Right lobe of liver (tissue), 6 donors: Measurements from ENCODE around the gene SEMA4D. TPM values are rescaled to one million over a fixed set of nuclear protein-coding genes. Genes with fewer than 3 reads are reported as not detected.

ENCODE experiments used
- ATAC-seq, 4 donors: fragments of 200-7000 bp; cut with Tn5 transposase; one replicate each; pipeline ENCODE4 v1.9.1; 2020; ENCODE audit warnings: mild to moderate bottlenecking in 4 of 4, moderate library complexity in 4 of 4
- DNase-seq, 3 donors: peaks; one replicate each; pipeline ENCODE4 v3.0.0-alpha.2; 2020
- H3K27ac ChIP-seq, 3 donors: fragments of 200-600 bp; one replicate each; pipeline ENCODE4 v1.8.0; 2022
- H3K27me3 ChIP-seq, 2 donors: fragments of 200-600 bp; one replicate each; pipeline ENCODE4 v1.8.0; 2022
- H3K36me3 ChIP-seq, 4 donors: fragments of 200-600 bp; sonication (generic) in 1 of 4; one replicate each; pipeline versions ENCODE4 v1.5.1 to v1.8.0; 2017 to 2022; ENCODE audit warnings: control low read depth in 1 of 4
- H3K4me1 ChIP-seq, 4 donors: fragments of 200-600 bp; sonication (generic) in 1 of 4; one replicate each; pipeline versions ENCODE4 v1.5.1 to v1.8.0; 2017 to 2022; ENCODE audit warnings: control low read depth in 1 of 4
- H3K4me3 ChIP-seq, 3 donors: fragments of 200-600 bp; one replicate each; pipeline ENCODE4 v1.8.0; 2022
- H3K9me3 ChIP-seq, 4 donors: fragments of 200-600 bp; sonication (generic) in 1 of 4; one replicate each; pipeline versions ENCODE4 v1.5.1 to v1.8.0; 2017 to 2022; ENCODE audit warnings: control low read depth in 1 of 4
- POLR2A ChIP-seq: fragments of 450-650 bp; IDR thresholded peaks from one replicate; pipeline ENCODE4 v1.6.1; 2017; ENCODE audit warnings: antibody characterized with exemption, mild to moderate bottlenecking
- WGBS: methylation state at CpG from one replicate; pipeline ENCODE4 v1.1.6; 2018; ENCODE audit warnings: low coverage, low lambda C conversion rate; ENCODE audit not compliant: insufficient coverage; ENCODE audit errors: missing lambda C conversion rate; 5-methylcytosine and 5-hydroxymethylcytosine counted together
- intact Hi-C, 2 donors: fragments of 100-400 bp; cut with DNase I; formaldehyde crosslinking; loops; one replicate each; pipeline versions ENCODE4 v1.11.2 to v1.14.1; 2022
- total RNA-seq, 6 experiments: library from RNA; depleted of rRNA in 2 of 6; stranded (reverse); fragments of >200 nt in 2 of 6; fragmentation: NEBNext Ultra II Directional in 3 of 6; extraction: Animal tissue kit (Norgen Biotek cat#: 25700) in 3 of 6; gene quantifications; one replicate each; pipeline versions ENCODE4 v1.1.0 to v1.2.4, GENCODE V29; 2016 to 2023
- TF ChIP-seq, protein P1 (sequence below), 4 donors: fragments of 200-600 bp in 3 of 4; fragments of 450-650 bp in 1 of 4; IDR thresholded peaks; one replicate each; pipeline versions ENCODE4 v1.5.1 to v1.8.0; 2016 to 2022; ENCODE audit warnings: antibody characterized with exemption in 4 of 4, mild to moderate bottlenecking in 2 of 4
- donor health status: DM: no; HTN: yes; CAD: no.
- donor health status: DM: no; HTN: no; CAD: no.
- donor health status: DM: no; HTN: no; CAD: no.
- donor health status: DM: no; HTN: yes; CAD: no.
- donor health status: DM: no; HTN: yes; CAD: no.

SEMA4D gene
- total RNA-seq, 6 experiments from 2014 or later, result 2.0 to 7.5 (median 3.5) TPM

DNA sequence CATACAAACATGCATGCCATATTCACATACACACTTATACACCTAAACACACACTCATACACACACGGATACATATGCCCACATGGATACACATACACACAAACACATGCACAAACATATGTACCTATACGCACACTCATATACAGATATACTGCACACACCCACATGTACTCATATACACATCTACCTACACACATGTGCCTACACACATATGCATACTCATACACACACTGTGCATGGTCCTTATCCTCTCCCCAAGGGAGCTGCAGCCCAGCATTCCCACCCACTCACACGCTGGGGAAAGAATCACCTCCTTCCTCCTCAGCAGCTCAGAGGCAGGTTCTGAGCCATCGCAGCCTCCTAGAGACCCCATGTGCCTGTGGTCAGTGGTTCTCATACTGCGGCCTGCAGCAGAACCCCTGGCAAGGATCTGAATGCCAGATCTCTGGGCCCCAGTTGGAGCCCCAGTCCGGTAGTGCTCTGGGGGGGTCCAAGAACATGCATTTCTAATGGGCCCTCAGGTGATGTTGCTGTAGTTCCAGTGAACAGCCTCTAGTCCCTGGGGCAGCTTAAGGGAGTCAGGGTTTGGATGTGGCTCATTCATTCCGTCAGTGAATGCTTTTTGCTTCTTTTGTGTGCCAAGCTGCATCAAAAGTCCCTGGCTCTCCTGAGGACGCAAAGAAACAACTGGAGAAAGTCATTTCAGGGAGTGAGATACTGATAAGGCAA, 39.0 kb downstream of the SEMA4D start:
- TF ChIP-seq, protein P1, sequence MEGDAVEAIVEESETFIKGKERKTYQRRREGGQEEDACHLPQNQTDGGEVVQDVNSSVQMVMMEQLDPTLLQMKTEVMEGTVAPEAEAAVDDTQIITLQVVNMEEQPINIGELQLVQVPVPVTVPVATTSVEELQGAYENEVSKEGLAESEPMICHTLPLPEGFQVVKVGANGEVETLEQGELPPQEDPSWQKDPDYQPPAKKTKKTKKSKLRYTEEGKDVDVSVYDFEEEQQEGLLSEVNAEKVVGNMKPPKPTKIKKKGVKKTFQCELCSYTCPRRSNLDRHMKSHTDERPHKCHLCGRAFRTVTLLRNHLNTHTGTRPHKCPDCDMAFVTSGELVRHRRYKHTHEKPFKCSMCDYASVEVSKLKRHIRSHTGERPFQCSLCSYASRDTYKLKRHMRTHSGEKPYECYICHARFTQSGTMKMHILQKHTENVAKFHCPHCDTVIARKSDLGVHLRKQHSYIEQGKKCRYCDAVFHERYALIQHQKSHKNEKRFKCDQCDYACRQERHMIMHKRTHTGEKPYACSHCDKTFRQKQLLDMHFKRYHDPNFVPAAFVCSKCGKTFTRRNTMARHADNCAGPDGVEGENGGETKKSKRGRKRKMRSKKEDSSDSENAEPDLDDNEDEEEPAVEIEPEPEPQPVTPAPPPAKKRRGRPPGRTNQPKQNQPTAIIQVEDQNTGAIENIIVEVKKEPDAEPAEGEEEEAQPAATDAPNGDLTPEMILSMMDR (IDR thresholded peaks at IDR 0.05), result no peak
- TF ChIP-seq POLR2A, result no peak
- no peaks in the 10 kb centered on the region for H3K36me3 ChIP-seq
- H3K4me1 ChIP-seq, result no peaks in the 10 kb centered on the region
- 84% methylated on average over 5 of the region's 8 CpGs for WGBS
- H3K27me3 ChIP-seq, result no peaks in the 10 kb centered on the region
- no peaks in the 10 kb centered on the region for H3K9me3 ChIP-seq
- no peak overlapping the region for H3K4me3 ChIP-seq
- ATAC-seq (no peak), DNase-seq (no peak)
- intact Hi-C loops, result no loop called here
- H3K27ac ChIP-seq, result no peak overlapping the region

DNA sequence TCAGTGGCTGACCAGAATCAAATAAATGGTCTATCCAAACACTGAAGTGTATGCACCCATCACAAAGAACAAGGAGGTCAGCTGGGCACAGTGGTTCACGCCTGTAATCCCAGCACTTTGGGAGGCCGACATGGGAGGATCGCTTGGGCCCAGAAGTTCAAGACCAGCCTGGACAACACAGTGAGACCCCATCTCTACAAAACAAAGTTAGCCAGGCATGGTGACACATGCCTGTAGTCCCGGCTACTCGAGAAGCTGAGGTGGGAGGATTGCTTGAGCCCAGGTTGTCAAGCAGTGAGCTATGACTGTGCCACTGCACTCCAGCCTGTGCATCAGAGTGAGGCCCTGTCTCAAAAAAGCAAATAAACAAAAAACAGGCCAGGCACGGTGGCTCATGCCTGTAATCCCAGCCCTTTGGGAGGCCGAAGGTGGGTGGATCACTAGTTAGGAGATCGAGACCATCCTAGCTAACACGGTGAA, 40.5 kb downstream of the SEMA4D start:
- Histone ChIP-seq H3K27ac (no peak overlapping the region), H3K27me3 (no peaks in the 10 kb centered on the region), H3K4me1 (no peaks in the 10 kb centered on the region), H3K36me3 (no peaks in the 10 kb centered on the region), H3K9me3 (no peaks in the 10 kb centered on the region), H3K4me3 (no peak overlapping the region)
- DNase-seq, result no peak
- TF ChIP-seq, protein P1 (IDR thresholded peaks at IDR 0.05), result no peak
- TF ChIP-seq POLR2A, result no peak
- intact Hi-C loops, result no loop called here
- no peak for ATAC-seq
- 80% methylated on average over 6 of the region's 9 CpGs for WGBS

GRCh38 chr9:89455356-89455824, 42.5 kb downstream of the SEMA4D start:
- H3K27ac ChIP-seq, result no peak overlapping the region
- no peak for DNase-seq
- ATAC-seq, result peak in 3 of 4 donors; percentile 26 to 42 (median 27)

GRCh38 chr9:89454498-89455355, 43.2 kb downstream of the SEMA4D start:
- Histone ChIP-seq H3K27ac (no peak overlapping the region), H3K36me3 (no peaks in the 10 kb centered on the region), H3K27me3 (no peaks in the 10 kb centered on the region), H3K9me3 (no peaks in the 10 kb centered on the region), H3K4me3 (no peak overlapping the region), H3K4me1 (no peaks in the 10 kb centered on the region)
- TF ChIP-seq POLR2A, result no peak
- TF ChIP-seq, protein P1 (IDR thresholded peaks at IDR 0.05), result no peak
- intact Hi-C loops, result no loop called here
- no peak for DNase-seq
- ATAC-seq, result peak in 1 of 4 donors; percentile 29
- 71% methylated on average over 6 of the region's 25 CpGs for WGBS

More at GRCh38 chr9:89455356-89455824, 42.5 kb downstream of the SEMA4D start:
- no peak for TF ChIP-seq POLR2A
- TF ChIP-seq, protein P1 (IDR thresholded peaks at IDR 0.05), result no peak
- H3K36me3 ChIP-seq, result no peaks in the 10 kb centered on the region
- intact Hi-C loops, result no loop called here
- H3K9me3 ChIP-seq, result no peaks in the 10 kb centered on the region
- 59% methylated on average over 3 of the region's 9 CpGs for WGBS
- H3K4me3 ChIP-seq, result no peak overlapping the region
- H3K27me3 ChIP-seq, result no peaks in the 10 kb centered on the region
- H3K4me1 ChIP-seq, result no peaks in the 10 kb centered on the region
